Activated CD8-positive, alpha-beta memory T cell treated with anti-CD3 and anti-CD28 coated beads, Interleukin-2, amount 50 U/mL, for 24 hours (primary cell): ENCODE data around the gene TNFSF11.

Experiments used
- DNase-seq: peaks from one replicate; pipeline ENCODE4 v3.0.0-alpha.2; 2020; ENCODE audit errors: extremely low read depth

TNFSF11 gene

GRCh38 chr13:42653679-42654078 lies 79.7 kb downstream of the TNFSF11 start:
- no peak for DNase-seq

- no peak for DNase-seq
These were observed 80.3 kb downstream of the TNFSF11 start for GRCh38 chr13:42654212-42654611.

- DNase-seq, result no peak
These were observed 80.8 kb downstream of the TNFSF11 start for GRCh38 chr13:42654722-42655121.

- DNase-seq, result no peak
These were observed 82.2 kb downstream of the TNFSF11 start for GRCh38 chr13:42656161-42656560.

GRCh38 chr13:42656958-42657357 lies 83.0 kb downstream of the TNFSF11 start:
- no peak for DNase-seq
